Measurements from ENCODE around the gene POU5F1.

GRCh38 chr6:31128093-31128676 is 42.3 kb downstream of the POU5F1 start:
- no peak for TF ChIP-seq POLR2A (IDR thresholded peaks at IDR 0.05)
- TF ChIP-seq CTCF (IDR thresholded peaks at IDR 0.05), result peak; percentile 42 to 64 (median 61)
- TF ChIP-seq POLR2AphosphoS5 (IDR thresholded peaks at IDR 0.05; ENCODE audit: insufficient read depth in 1 of 2, low read depth in 1 of 2), result peak in 1 of 2 donors; percentile 36
